Neuronal stem cell (in vitro differentiated cells): ENCODE results near the gene ARHGEF16.
A peak's percentile ranks its signal among the peaks of the same experiment; 100 is the strongest.

Experiments
- DNase-seq: peaks from one replicate; pipeline ENCODE4 v3.0.0-alpha.2; 2013; ENCODE audit warnings: low spot score
- H2AFZ ChIP-seq: one replicate; pipeline ENCODE4 v1.6.1; 2013; ENCODE audit warnings: mild to moderate bottlenecking, low read length, inconsistent platforms
- H2AK5ac ChIP-seq: 2 replicates; pipeline ENCODE4 v1.6.1; 2013; ENCODE audit warnings: low read depth, mild to moderate bottlenecking, inconsistent platforms, low read length, moderate library complexity, mixed read lengths
- H2BK120ac ChIP-seq: 2 replicates; pipeline ENCODE4 v1.6.1; 2013; ENCODE audit warnings: low read depth, mild to moderate bottlenecking, inconsistent platforms, low read length, moderate library complexity, mixed read lengths
- H2BK12ac ChIP-seq: one replicate; pipeline ENCODE4 v1.6.1; 2013; ENCODE audit warnings: low read length, inconsistent platforms
- H2BK15ac ChIP-seq: 2 replicates; pipeline ENCODE4 v1.6.1; 2013; ENCODE audit warnings: mild to moderate bottlenecking, low read length, inconsistent platforms, mixed read lengths
- H2BK5ac ChIP-seq: one replicate; pipeline ENCODE4 v1.6.1; 2013; ENCODE audit warnings: inconsistent platforms, mild to moderate bottlenecking, low read length, moderate library complexity
- H3K14ac ChIP-seq: one replicate; pipeline ENCODE4 v1.6.1; 2013; ENCODE audit warnings: low read length, inconsistent platforms
- H3K18ac ChIP-seq: 2 replicates; pipeline ENCODE4 v1.6.1; 2013; ENCODE audit warnings: low read length, inconsistent platforms
- H3K23ac ChIP-seq: 2 replicates; pipeline ENCODE4 v1.6.1; 2013; ENCODE audit warnings: low read depth, mild to moderate bottlenecking, mixed read lengths, low read length, inconsistent platforms; ENCODE audit not compliant: poor library complexity
- H3K27ac ChIP-seq: replicated peaks from 3 replicates; pipeline ENCODE4 v1.5.1; 2013; ENCODE audit warnings: low read length, inconsistent platforms
- H3K27me3 ChIP-seq, 3 experiments: 2 replicates each; pipeline ENCODE4 v1.6.1; 2013; ENCODE audit warnings: low read length in 3 of 3, mild to moderate bottlenecking in 2 of 3, inconsistent platforms in 1 of 3, low read depth in 1 of 3, mixed read lengths in 1 of 3, moderate library complexity in 1 of 3; ENCODE audit not compliant: control insufficient read depth in 3 of 3, insufficient read depth in 3 of 3
- H3K36me3 ChIP-seq, 2 donors: replicated peaks in 1 of 2; 2 replicates each; pipeline ENCODE4 v1.6.1; 2013; ENCODE audit warnings: low read length in 2 of 2; ENCODE audit not compliant: control insufficient read depth in 2 of 2, insufficient read depth in 2 of 2
- H3K4ac ChIP-seq: 2 replicates; pipeline ENCODE4 v1.6.1; 2013; ENCODE audit warnings: inconsistent platforms, mild to moderate bottlenecking, low read length, moderate library complexity
- H3K4me1 ChIP-seq, 2 donors: 1 replicate in 1 of 2; 2 replicates in 1 of 2; pipeline ENCODE4 v1.6.1; 2013; ENCODE audit warnings: low read length in 2 of 2, low read depth in 1 of 2; ENCODE audit not compliant: control insufficient read depth in 2 of 2, insufficient read depth in 1 of 2
- H3K4me2 ChIP-seq: one replicate; pipeline ENCODE4 v1.6.1; 2013; ENCODE audit warnings: mild to moderate bottlenecking, low read length, inconsistent platforms; ENCODE audit not compliant: insufficient read depth, poor library complexity, severe bottlenecking
- H3K4me3 ChIP-seq, 2 donors: 2 replicates each; pipeline ENCODE4 v1.5.1; 2013; ENCODE audit warnings: low read length in 2 of 2, mild to moderate bottlenecking in 2 of 2, inconsistent platforms in 1 of 2, moderate library complexity in 1 of 2
- H3K79me1 ChIP-seq: one replicate; pipeline ENCODE4 v1.6.1; 2013; ENCODE audit warnings: low read depth, mild to moderate bottlenecking, inconsistent platforms, low read length, moderate library complexity
- H3K9ac ChIP-seq: one replicate; pipeline ENCODE4 v1.6.1; 2013; ENCODE audit warnings: mild to moderate bottlenecking, low read depth, low read length, inconsistent platforms; ENCODE audit not compliant: poor library complexity
- H3K9me3 ChIP-seq, 2 donors: replicated peaks in 1 of 2; 2 replicates each; pipeline versions ENCODE3 to v1.6.1; 2013; ENCODE audit warnings: low read length in 2 of 2, mild to moderate bottlenecking in 2 of 2, inconsistent platforms in 1 of 2, low read depth in 1 of 2, mixed read lengths in 1 of 2, moderate library complexity in 1 of 2; ENCODE audit not compliant: control insufficient read depth in 2 of 2, insufficient read depth in 1 of 2
- H4K8ac ChIP-seq: one replicate; pipeline ENCODE4 v1.6.1; 2013; ENCODE audit warnings: low read depth, mild to moderate bottlenecking, inconsistent platforms, low read length, moderate library complexity
- H4K91ac ChIP-seq: one replicate; pipeline ENCODE4 v1.6.1; 2013; ENCODE audit warnings: low read length, low read depth, mild to moderate bottlenecking, inconsistent platforms; ENCODE audit not compliant: poor library complexity
- WGBS, 2 donors: extraction: QIAGEN DNeasy Blood & Tissue Kit; methylation state at CpG; one replicate each; pipeline ENCODE4 v1.1.7; 2013; ENCODE audit warnings: missing lambda C conversion rate in 2 of 2, mixed read lengths in 1 of 2; ENCODE audit not compliant: insufficient read length in 2 of 2, insufficient replicate concordance in 1 of 2; ENCODE audit errors: extremely low coverage in 2 of 2; 5-methylcytosine and 5-hydroxymethylcytosine counted together

The ARHGEF16 gene

GRCh38 chr1:3505161-3505560, 50.7 kb downstream of the ARHGEF16 start:
- H2BK15ac ChIP-seq, result no peak overlapping the region
- no peak overlapping the region for H3K18ac ChIP-seq
- peak overlapping the region; percentile 65 for H3K23ac ChIP-seq
- H3K79me1 ChIP-seq, result peaks cover 9% of the 10 kb centered on the region
- no peak overlapping the region for H2BK120ac ChIP-seq
- H4K8ac ChIP-seq, result no peak overlapping the region
- no peak overlapping the region for H3K14ac ChIP-seq
- no peak for DNase-seq
- no peaks in the 10 kb centered on the region for H3K4me1 ChIP-seq
- no peak overlapping the region for H2AK5ac ChIP-seq
- H3K4me2 ChIP-seq, result no peak overlapping the region
- no peak overlapping the region for H3K9ac ChIP-seq
- no peak overlapping the region for H3K4ac ChIP-seq
- H3K27ac ChIP-seq, result no peak overlapping the region
- no peak overlapping the region for H2BK12ac ChIP-seq
- H2BK5ac ChIP-seq, result no peak overlapping the region
- no peaks in the 10 kb centered on the region for H3K36me3 ChIP-seq
- no peaks in the 10 kb centered on the region for H3K9me3 ChIP-seq
- no CpG with 5 or more reads among the region's 20 CpGs for WGBS, 2 donors
- no peak overlapping the region for H2AFZ ChIP-seq
- H4K91ac ChIP-seq, result no peak overlapping the region
- H3K27me3 ChIP-seq, result no peaks in the 10 kb centered on the region
- H3K4me3 ChIP-seq, result no peak overlapping the region

- Histone ChIP-seq H3K4me2 (no peak overlapping the region), H3K14ac (peak overlapping the region; percentile 9), H3K36me3 (no peaks in the 10 kb centered on the region), H2BK120ac (no peak overlapping the region), H2AK5ac (no peak overlapping the region), H3K4ac (no peak overlapping the region), H2AFZ (no peak overlapping the region), H3K79me1 (peaks cover 9% of the 10 kb centered on the region), H2BK12ac (no peak overlapping the region), H3K23ac (peak overlapping the region; percentile 52), H4K91ac (no peak overlapping the region), H3K18ac (peak overlapping the region; percentile 48), H2BK15ac (no peak overlapping the region), H3K27me3 (no peaks in the 10 kb centered on the region), H3K27ac (no peak overlapping the region), H3K9me3 (no peaks in the 10 kb centered on the region), H3K4me1 (no peaks in the 10 kb centered on the region), H4K8ac (no peak overlapping the region), H3K9ac (no peak overlapping the region), H2BK5ac (peak overlapping the region; percentile 17), H3K4me3 (no peak overlapping the region)
- WGBS, 2 donors, result no CpG with 5 or more reads among the region's 15 CpGs
- no peak for DNase-seq
Measured at GRCh38 chr1:3506041-3506440, 51.6 kb downstream of the ARHGEF16 start.

- peaks cover 6% of the 10 kb centered on the region for H3K79me1 ChIP-seq
- no peak overlapping the region for H3K4me2 ChIP-seq
- H3K27me3 ChIP-seq, result no peaks in the 10 kb centered on the region
- no peak overlapping the region for H4K8ac ChIP-seq
- no peak overlapping the region for H2BK15ac ChIP-seq
- no peak overlapping the region for H3K4me3 ChIP-seq
- H2AFZ ChIP-seq, result no peak overlapping the region
- no peak overlapping the region for H3K23ac ChIP-seq
- WGBS, 2 donors, result no CpG with 5 or more reads among the region's 7 CpGs
- DNase-seq, result no peak
- H3K9ac ChIP-seq, result no peak overlapping the region
- H3K9me3 ChIP-seq, result no peaks in the 10 kb centered on the region
- H3K27ac ChIP-seq, result no peak overlapping the region
- no peak overlapping the region for H3K4ac ChIP-seq
- H2BK12ac ChIP-seq, result no peak overlapping the region
- H3K14ac ChIP-seq, result no peak overlapping the region
- no peaks in the 10 kb centered on the region for H3K4me1 ChIP-seq
- no peak overlapping the region for H2AK5ac ChIP-seq
- no peak overlapping the region for H4K91ac ChIP-seq
- no peak overlapping the region for H3K18ac ChIP-seq
- no peak overlapping the region for H2BK5ac ChIP-seq
- no peaks in the 10 kb centered on the region for H3K36me3 ChIP-seq
- H2BK120ac ChIP-seq, result no peak overlapping the region
Measured at GRCh38 chr1:3506943-3507342, 52.5 kb downstream of the ARHGEF16 start.

- Histone ChIP-seq H3K27me3 (no peaks in the 10 kb centered on the region), H3K9ac (no peak overlapping the region), H3K4me1 (no peaks in the 10 kb centered on the region), H3K4me3 (no peak overlapping the region), H2BK15ac (no peak overlapping the region), H4K8ac (no peak overlapping the region), H2BK12ac (no peak overlapping the region), H3K18ac (no peak overlapping the region), H3K4ac (no peak overlapping the region), H2AFZ (no peak overlapping the region), H2BK120ac (no peak overlapping the region), H2BK5ac (no peak overlapping the region), H3K4me2 (no peak overlapping the region), H2AK5ac (no peak overlapping the region), H3K9me3 (no peaks in the 10 kb centered on the region), H3K27ac (no peak overlapping the region), H3K23ac (no peak overlapping the region), H3K79me1 (peaks cover 6% of the 10 kb centered on the region), H4K91ac (no peak overlapping the region), H3K14ac (no peak overlapping the region), H3K36me3 (no peaks in the 10 kb centered on the region)
- DNase-seq, result no peak
- WGBS, 2 donors, result no CpG with 5 or more reads among the region's 11 CpGs
Measured at GRCh38 chr1:3507636-3508275, 53.3 kb downstream of the ARHGEF16 start.
